Skin epidermis (tissue), 12 donors: Measurements from ENCODE around the gene CCR5AS.
"Not testable (repeated sequence)": the region's sequence is repeated elsewhere in the genome, so short reads cannot be mapped to it uniquely, and the experiment has no call there.

ENCODE experiments used
- H3K27ac ChIP-seq, 21 experiments: fragments of 200-600 bp; sonication (generic) in 11 of 21; one replicate each; pipeline ENCODE4 v1.5.0; 2020; ENCODE audit warnings: mild to moderate bottlenecking in 3 of 21, inconsistent platforms in 2 of 21, moderate library complexity in 2 of 21
- H3K4me3 ChIP-seq, 7 experiments: fragments of 200-600 bp; sonication (generic) in 2 of 7; one replicate each; pipeline ENCODE4 v1.5.0; 2020; ENCODE audit warnings: inconsistent platforms in 2 of 7, mild to moderate bottlenecking in 2 of 7, moderate library complexity in 1 of 7

The CCR5AS gene

DNA sequence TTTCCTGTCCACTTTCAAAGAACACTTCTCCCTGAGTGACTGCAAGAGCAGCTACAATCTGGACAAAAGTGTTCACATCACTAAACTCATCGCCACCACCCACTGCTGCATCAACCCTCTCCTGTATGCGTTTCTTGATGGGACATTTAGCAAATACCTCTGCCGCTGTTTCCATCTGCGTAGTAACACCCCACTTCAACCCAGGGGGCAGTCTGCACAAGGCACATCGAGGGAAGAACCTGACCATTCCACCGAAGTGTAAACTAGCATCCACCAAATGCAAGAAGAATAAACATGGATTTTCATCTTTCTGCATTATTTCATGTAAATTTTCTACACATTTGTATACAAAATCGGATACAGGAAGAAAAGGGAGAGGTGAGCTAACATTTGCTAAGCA is 2.0 kb upstream of the CCR5AS start:
- Histone ChIP-seq H3K27ac (peak overlapping the region in 1 of 21 experiments; percentile 87), H3K4me3 (no peak overlapping the region)

DNA sequence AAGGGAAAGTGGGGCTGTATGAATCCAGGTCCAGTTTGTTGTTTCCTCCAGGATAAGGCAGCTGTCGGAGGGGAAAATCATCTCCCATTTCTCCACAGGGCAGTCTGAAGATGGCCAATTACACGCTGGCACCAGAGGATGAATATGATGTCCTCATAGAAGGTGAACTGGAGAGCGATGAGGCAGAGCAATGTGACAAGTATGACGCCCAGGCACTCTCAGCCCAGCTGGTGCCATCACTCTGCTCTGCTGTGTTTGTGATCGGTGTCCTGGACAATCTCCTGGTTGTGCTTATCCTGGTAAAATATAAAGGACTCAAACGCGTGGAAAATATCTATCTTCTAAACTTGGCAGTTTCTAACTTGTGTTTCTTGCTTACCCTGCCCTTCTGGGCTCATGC is 1.1 kb upstream of the CCR5AS start:
- Histone ChIP-seq H3K4me3 (peak overlapping the region in 4 of 7 experiments; percentile 14 to 25 (median 22)), H3K27ac (peak overlapping the region in 16 of 21 experiments; percentile 37 to 94 (median 72))

DNA sequence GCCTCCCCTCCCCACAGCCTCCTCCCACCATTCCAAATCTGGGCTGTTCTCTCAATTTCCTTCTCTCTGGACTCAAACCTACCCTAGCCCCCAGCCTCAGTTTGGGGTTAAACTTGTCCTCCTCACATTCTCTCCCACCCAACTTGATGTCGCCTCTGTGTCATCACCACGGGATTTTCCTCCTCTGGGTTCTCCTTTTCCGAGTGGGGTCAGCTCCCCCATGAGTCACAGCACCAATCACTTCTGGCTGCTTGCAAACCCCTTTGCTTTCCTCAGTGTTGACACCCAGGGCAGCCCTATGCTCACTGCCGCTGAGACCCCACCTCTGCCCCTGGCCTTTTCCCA is 451 bp downstream of the CCR5AS start:
- H3K4me3 ChIP-seq, result peak overlapping the region in 1 of 7 experiments; percentile 25
- peak overlapping the region in 20 of 21 experiments; percentile 7 to 94 (median 72) for H3K27ac ChIP-seq

DNA sequence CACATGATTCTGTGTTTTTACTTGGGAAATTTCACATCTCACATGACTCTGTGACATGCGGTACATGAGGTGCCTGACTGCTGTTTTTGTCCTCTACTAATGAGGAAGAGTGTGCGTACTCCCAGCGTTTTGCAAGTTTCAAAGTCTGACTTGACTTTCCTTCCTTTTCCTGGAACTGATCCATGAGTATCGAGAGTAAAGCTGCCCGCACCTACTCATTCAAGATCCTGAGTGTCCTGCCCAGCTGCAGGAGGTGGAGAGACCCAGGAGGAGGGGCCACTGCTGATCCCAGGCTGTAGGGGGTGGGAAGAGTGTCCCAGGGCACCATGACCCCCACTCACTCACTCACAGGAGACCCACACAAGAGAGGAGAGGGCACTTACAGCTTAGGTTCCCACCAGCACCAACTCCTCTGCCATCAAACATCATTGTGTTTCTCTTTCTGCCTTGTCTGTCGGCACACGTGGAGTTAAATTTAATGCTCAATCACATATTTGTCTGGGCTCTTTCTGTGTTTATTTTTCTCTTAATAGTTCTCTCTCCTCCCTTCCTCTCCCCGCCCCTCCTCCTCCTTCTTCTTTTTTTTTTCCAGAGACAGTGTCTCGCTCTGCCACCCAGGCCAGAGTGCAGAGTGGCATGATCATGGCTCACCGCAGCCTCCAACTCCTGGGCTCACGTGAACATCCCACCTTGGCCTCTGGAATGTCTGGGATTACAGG is 1.4 kb downstream of the CCR5AS start:
- Histone ChIP-seq H3K4me3 (no peak overlapping the region), H3K27ac (peak overlapping the region in 18 of 21 experiments; percentile 4 to 94 (median 72))

DNA sequence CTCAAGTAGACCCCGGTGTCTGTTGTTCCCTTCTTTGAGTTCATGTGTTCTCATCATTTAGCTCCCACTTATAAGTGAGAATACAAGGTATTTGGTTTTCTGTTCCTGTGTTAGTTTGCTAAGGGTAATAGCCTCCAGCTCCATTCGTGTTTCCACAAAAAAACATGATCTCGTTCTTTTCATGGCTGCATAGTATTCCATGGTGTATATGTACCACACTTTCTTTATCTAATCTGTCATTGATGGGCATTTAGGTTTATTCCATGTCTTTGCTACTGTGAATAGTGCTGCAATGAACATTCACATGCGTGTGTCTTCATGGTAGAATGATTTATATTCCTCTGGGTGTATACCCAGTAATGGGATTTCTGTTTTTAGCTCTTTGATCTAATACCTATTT is 4.0 kb downstream of the CCR5AS start:
- not testable (repeated sequence) for H3K27ac ChIP-seq

DNA sequence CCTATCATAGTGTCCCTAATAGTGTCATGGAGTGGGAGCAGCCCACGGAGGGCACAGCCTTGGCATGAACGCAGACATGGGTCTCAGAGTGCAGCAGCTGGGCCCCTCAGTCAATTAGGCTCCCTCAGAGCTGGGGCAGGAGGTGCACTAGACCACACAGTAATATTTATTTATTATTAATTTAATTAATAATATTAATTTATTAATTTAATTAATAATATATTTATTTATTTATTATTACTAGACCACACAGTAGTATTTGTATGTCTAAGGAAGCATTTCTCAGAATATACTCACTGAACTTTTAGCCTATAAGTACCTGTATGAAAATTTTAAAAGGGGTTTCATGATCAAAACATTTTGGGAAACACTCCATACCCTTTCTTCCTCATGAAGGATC is 5.3 kb downstream of the CCR5AS start:
- no peak overlapping the region for H3K27ac ChIP-seq
- H3K4me3 ChIP-seq, result no peak overlapping the region

More for the DNA sequence above, 4.0 kb downstream of the CCR5AS start:
- H3K4me3 ChIP-seq, result not testable (repeated sequence)

DNA sequence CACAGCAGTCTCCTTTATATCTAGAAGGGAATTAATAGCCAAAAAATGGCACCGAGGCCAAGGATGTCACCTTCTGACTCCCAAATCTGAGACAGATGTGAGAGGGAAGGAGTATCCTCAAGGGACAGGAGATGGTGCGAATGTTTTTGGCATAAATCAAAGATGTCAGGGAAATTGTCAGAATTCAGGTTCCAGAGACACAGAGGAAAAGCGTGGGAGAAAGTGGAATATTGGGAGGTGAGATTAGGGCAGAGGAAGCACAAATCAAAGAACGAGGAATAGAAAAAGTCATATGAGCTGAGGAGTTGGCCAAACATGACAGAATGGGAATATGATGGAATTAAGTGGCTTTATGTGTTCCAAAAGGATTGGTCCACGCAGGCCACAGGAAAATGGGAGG is 6.0 kb downstream of the CCR5AS start:
- Histone ChIP-seq H3K27ac (no peak overlapping the region), H3K4me3 (no peak overlapping the region)

DNA sequence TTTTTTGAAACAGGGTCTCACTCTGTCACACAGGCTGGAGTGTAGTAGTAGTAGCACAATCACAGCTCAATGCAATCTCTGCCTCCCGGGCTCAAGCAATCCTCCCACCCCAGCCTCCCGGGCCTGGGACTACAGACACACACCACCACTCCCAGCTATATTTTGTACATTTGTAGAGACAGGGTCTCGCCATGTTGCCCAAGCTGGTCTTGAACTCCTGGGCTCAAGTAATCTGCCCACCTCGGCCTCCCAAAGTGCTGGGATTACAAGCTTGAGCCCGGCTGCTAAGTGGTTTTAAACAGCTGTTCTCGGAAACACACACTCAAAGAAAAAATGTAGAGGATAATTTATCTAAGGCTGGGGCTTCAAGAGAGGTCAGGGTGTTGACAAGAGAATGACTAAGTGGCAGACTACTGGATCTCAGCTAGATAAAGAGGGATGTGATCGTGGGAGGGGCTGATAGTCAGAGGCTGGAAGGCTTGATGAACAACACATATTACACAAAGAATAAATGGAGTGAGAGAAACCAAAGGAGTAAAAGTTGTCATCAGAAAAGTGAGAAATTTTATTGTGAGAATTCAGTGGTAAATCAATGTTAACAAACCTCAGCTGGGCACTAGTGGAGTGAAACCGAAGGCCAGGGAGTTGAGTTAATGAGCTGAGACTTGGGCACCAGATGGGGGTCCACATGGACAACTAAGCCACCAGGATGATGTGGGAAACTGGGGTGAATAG is 6.7 kb downstream of the CCR5AS start:
- Histone ChIP-seq H3K4me3 (no peak overlapping the region), H3K27ac (no peak overlapping the region)

DNA sequence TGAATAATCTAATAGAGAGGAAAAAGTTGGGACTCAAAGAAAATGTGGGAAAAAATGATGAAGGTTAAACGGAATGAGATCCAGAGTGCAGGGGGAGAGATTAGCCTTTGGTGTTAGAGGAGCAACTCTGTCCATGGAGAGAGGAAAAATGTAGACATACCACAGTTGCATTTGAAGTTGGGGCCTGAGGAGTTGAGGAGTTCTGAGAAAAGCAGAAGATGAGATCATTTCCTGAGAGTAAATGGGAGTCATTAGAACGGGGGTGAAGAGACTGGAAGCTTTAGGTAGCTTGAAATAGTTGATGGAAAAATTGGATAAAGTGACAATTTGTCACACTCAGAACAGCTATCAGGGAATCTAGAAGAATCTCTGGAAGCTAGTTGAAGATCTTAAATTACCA is 7.3 kb downstream of the CCR5AS start:
- no peak overlapping the region for H3K4me3 ChIP-seq
- no peak overlapping the region for H3K27ac ChIP-seq

DNA sequence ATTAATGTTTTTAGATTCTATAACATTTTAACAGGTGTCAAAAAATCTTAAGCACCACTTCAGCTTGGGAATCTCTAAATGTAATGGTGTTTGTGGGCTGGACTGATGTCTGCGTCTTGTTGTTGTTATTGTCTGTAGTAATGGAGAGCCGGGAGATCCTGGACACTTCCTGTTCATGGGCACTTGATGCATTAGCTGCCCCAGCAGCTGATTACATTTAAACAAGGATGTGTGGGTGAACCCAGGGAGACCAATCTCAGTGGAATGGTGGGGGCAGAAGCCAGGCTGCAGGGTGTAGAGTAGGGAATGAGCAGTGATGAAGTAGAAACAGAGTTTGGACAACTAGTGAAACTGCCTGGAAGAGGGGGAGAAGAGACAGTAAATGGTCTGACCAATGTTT is 7.8 kb downstream of the CCR5AS start:
- no peak overlapping the region for H3K4me3 ChIP-seq
- H3K27ac ChIP-seq, result no peak overlapping the region

DNA sequence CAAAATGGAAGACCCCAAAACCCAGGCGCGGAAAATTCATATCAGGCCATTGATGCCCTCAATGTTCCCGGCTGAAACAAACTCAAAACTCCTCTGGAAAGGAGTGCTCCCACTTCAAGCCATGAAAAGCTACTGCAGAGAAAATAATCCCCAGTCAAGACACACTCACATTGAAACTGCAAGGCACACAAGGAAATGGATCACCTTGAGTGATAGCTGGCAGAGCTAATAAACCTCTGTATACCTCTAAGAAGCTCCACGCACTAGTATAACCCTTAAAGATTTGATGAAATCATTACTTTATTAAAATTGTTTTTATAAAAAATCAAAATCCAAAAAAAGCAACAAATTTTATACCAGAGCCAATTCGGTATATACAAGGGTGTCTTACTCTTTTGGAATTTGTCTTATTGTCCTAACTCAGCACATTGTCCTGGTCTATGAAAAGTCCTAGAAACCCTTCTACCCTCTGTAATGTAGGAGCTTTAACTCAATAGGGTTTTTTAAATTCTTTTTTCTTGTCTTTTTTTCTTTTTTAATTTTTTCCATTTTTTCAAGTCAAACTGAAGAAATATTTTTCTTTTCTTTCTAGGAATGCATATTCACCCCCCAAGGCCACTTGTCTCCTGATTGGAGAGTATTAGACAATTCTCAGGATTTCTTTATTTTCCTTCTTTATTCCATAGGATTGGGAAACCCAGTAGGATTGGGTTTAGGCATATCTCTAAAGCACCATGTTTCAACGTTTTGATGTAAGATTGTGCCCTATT is 8.5 kb downstream of the CCR5AS start:
- Histone ChIP-seq H3K27ac (no peak overlapping the region), H3K4me3 (no peak overlapping the region)

DNA sequence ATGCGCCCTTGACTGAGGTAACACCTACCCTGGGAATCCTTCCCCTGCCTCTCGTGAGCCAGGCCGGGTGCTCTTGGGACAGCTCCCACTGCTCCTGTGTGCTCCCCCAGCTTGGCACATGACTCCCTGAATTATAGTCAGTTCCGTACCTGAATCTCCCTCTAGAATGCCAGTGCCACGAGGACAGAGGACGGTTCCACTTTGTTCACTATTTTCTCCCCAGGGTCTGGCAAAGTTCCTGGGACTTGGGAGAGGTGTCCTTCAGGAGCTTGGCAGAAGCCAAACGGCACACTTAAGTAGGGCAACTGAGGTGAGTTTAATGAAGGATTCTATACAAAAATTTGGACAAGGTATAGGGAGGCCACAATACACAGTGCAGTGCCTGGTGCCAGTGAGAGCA is 9.8 kb downstream of the CCR5AS start:
- no peak overlapping the region for H3K4me3 ChIP-seq
- peak overlapping the region in 2 of 21 experiments; percentile 6 to 12 for H3K27ac ChIP-seq

DNA sequence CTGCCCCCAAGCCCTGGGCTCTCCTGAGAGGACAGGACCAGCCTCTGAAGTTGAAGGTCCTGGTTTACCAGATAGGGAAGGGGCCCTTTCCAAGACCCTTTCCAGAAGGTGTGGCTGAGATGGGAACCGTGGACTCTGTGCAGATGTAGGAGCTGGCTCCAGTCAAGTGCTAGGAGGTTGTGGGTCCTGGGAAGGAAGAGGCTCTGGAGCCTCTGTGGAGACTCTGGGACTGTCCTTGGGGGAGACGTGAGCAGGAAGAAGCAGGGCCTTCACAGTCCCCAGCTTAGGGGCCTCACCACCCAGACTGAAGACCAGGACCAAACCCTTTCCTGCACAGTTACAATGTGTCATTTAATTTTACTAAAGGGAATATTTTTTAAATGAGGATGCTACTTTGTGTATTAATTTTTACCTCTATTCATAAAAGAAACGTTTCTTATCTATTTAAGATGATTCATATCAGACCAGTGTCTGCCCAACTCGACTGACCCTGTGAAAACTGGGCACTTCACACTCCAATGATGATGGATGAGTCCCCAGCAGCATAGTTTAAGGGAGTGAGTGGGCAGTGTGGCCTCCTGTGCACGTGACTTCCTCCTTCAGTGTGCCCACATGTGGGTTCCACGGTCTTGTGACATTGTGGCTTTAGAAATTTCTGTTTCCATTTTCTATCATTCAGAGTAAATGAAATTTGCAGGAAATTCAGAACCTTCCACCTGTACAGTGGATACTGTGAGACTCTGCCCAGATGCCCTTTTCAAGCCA is 10.9 kb downstream of the CCR5AS start:
- H3K27ac ChIP-seq, result peak overlapping the region in 7 of 21 experiments; percentile 6 to 42 (median 21)
- H3K4me3 ChIP-seq, result no peak overlapping the region

DNA sequence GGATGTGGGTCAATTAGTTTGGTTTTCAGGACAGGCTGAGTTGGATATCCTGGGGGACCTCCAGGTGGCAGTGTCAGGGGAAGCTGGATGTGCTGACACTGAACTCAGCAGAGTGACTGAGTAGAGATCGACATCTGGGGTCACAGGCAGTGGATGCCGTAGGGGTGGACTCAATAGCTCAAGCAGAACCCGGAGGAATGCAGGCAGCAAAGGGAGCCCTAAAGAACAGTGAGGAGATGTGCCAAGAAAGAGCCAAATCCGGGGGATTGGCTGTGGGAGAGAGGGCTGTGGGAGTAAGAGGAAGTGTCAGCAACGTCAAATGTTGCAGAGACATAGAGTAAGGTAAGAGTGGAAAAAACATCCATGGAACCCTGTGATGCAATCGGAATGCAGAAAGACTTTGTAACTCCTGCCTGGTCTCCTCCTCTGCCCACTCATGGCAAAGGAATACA is 11.6 kb downstream of the CCR5AS start:
- H3K4me3 ChIP-seq, result no peak overlapping the region
- no peak overlapping the region for H3K27ac ChIP-seq

DNA sequence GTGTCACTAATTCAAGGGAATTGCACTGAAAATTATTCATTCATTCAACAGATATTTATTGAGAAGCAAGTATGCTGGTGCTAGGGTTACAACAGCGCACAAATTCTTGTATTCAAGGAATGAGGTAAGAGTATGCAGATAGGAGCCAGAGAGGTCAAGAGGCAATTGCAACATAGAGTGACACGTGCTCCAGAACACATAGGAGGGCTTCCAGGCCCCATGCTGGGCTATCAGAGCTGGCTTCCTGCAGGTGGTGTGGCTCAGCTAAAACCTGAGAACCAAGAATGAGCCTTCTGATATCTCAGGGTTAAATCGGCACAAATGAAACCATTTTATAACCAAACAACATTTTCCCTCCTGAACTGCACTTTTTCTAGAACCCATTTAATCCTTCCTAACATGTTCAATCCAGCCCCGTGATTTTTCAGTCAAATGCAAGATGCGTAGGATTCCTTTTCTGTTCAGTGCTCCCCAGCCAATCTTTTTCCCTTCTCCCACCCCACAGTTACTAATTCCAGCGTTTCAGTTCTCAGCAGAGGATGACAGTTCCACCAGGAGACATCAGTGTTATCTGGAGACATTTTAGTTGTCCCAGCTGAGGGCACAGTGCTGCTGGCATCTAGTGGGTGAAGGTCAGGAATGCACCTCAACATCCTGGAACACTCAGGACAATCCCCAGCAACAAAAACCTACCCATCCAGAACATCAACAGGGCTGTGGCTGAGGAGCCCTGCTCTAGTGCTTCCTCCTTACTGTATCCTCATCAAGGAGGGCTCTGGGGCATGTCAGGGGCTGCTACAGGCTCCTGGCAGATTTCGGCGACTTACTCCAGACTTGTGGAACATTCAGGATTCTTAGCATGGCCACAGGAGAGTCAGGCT is 13.1 kb downstream of the CCR5AS start:
- no peak overlapping the region for H3K27ac ChIP-seq
- no peak overlapping the region for H3K4me3 ChIP-seq

DNA sequence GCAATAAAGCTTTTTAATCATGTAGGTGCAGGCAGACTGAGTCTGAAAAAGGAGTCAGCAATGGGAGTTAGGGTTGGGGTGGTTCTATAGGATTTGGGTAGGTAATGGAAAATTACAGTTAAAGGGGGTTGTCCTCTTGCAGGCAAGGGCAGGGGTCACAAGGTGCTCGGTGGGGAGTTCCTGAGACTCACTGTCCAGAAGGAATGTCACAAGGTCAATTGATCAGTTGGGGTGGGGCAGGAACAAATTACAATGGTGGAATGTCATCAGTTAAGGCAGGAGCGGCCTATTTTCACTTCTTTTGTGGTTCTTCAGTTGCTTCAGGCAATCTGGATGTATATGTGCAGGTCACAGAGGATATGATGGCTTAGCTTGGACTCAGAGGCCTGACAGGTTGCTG is 13.9 kb downstream of the CCR5AS start:
- H3K27ac ChIP-seq, result no peak overlapping the region
- no peak overlapping the region for H3K4me3 ChIP-seq

DNA sequence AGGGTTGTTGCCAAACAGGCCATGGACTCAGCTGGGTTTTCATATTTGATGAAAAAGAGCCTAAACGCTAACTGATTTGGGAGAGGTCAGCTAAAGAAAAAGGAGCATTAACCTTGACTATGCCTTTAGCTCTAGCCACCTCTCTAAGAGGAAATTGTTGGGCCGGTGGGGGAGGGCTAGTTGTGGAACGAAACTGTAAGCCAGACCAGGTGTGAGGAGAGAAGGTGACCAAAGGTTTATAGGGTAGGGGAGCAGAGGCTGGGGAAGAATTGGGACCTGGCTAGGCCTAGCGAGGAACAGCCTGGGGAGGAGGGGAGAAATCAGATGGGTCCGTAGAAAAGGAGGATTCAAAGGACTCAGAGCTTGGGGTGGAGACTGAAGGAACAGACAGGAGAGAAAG is 15.3 kb downstream of the CCR5AS start:
- H3K27ac ChIP-seq, H3K4me3 ChIP-seq: not testable (repeated sequence)

DNA sequence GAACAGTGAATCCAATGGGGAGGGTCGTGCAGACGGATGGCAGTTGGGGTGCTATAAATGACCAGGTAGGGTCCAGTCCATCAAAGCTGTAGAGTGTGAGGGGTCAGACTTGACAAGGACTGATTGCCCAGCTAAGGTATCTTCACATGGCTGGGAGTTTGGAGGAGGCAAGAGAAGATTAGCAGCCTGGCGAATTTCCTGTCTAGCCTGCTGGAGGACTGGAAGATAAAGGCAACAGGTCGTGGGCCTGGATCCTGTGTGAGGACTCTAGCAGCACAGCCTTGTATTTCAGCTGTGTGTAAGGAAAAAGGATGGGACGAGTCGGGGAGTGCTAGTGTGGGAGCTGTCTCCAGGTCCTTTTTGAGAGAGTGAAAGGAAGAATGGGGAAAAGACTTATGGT is 17.6 kb downstream of the CCR5AS start:
- no peak overlapping the region for H3K4me3 ChIP-seq
- H3K27ac ChIP-seq, result no peak overlapping the region

DNA sequence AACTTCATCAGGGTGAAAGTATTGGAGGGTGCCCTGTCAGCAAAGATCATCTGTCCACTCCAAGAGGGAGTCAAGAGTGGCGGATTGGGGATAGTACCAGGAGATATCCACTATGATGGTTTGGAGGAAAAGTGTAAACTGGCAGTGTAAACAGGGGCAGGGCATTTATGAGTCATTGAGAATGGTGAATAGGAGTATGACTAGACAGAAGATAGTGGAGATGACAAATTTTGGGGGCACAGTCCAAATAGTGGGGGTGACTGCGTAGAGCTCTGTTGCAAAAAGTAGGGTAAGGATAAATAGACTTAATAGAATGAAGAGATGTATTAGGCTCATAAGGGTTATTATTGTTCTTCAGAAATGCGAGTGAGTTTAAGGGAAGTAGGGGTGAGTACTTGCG is 18.0 kb downstream of the CCR5AS start:
- not testable (repeated sequence) for H3K27ac ChIP-seq

More for the DNA sequence above, 18.0 kb downstream of the CCR5AS start:
- H3K4me3 ChIP-seq, result not testable (repeated sequence)
